ENCODE data around the gene PCDH15.

The PCDH15 gene

DNA sequence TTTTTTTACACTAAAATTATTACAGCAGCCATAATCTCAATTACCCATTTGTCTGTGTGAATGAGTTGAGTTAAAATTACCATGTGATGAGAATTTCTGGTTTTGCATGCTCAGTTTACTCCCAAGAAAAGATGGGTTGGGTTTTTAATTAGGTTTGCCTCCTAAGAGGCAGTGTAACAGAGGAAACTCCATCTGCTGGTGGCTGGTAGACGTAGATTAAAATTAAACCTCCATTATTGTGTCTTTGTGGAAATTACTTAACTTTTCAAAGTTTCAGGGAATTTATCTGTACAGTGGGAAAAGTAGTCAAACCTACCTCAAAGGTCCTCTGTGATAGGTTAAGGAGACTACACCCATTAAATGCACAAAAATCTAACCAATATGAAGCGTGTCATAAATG, 954.2 kb downstream of the PCDH15 start:
- ATAC-seq (no peak), DNase-seq (no peak)

DNA sequence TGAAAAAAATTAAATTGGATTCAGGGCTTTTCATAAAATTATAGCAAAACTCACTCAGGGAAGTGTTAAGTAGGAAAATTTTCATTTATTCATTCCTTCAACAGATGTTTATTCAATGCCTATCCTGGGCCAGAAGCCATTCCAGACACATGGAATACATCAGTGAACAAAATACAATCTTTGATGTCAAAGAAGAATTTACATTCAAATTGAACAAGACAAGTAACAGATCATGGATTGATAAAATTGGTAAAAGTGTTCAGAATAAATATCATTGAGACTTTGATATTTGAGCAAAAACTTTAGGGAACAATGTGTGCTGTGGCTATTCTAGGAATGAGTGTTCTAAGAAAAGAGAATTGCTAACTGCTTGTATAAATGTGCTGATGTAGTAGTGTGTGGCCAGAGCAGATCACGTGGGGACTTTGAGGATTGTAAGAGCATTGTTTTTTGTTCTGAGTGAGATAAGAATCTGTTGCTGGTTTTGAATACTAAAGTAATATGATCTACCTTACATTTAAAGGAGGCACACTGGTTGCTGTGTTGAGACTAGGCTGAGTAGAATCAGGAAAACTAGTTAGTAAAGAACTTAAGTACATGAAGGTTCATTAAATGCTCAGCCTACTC, 957.2 kb downstream of the PCDH15 start:
- DNase-seq (no peak), ATAC-seq (no peak)

- ATAC-seq: no peak
- DNase-seq: no peak
Measured at GRCh38 chr10:53841483-53842145, 959.4 kb downstream of the PCDH15 start.

- DNase-seq (no peak), ATAC-seq (no peak)
Measured at GRCh38 chr10:53840653-53841052, 960.4 kb downstream of the PCDH15 start.

DNA sequence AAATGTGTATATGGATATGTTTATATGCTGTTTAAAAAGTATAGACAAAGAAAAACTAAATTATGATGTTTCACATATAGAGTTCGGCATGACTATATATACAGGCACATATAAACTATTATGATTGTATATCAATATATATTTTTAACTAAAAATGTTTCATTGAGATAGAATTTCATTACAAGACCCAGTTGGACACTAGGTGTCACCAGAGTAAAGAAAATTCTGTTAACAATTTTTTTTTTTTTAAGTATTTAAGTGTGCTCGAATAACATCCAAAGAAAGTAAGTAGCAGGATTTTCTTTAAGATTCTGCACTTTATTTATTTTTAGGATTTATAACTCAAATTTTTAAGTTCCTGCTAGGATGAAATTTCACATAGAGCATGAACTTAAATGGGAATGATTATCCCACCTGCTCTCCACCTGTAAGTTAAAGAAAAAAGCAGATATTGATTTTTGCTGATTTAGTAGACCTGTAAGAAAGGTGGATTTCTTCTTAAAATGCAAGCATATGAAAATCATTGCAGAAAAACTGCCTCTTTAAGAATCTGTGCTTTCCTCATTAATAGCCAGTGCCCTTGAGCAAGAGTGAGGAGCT, 961.5 kb downstream of the PCDH15 start:
- ATAC-seq: no peak
- DNase-seq: no peak

GRCh38 chr10:53836638-53837037, 964.4 kb downstream of the PCDH15 start:
- ATAC-seq (no peak), DNase-seq (no peak)

DNA sequence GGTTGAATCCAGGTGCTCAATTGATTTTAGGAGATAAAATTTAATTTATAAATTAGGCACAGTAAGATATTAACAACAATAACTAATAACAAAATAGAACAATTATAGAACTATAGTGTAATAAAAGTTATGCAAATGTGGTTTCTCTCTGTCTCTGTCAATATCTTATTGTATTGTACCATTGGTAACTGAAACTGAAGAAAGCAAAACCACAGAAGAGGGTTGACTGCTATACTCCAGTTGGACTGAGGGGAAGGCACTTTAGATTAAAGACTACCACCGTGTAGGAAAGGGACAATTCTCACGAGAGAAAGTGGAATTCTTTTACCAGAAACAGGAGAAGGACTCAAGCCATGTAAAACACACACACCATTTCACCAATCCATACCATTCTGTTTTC, 967.1 kb downstream of the PCDH15 start:
- ATAC-seq: no peak

GRCh38 chr10:53827261-53827660, 973.8 kb downstream of the PCDH15 start:
- DNase-seq: no peak
- no peak for ATAC-seq

More for the DNA sequence above, 967.1 kb downstream of the PCDH15 start:
- DNase-seq: no peak

- ATAC-seq (no peak), DNase-seq (no peak)
Measured at GRCh38 chr10:53808677-53809372, 992.2 kb downstream of the PCDH15 start.

GRCh38 chr10:53786236-53786900, 1014.7 kb downstream of the PCDH15 start:
- DNase-seq: no peak
- ATAC-seq: no peak

- DNase-seq: no peak
- ATAC-seq: no peak
Measured at GRCh38 chr10:53771701-53772100, 1029.3 kb downstream of the PCDH15 start.

- DNase-seq: no peak
- no peak for ATAC-seq
Measured at GRCh38 chr10:53770903-53771302, 1030.1 kb downstream of the PCDH15 start.

DNA sequence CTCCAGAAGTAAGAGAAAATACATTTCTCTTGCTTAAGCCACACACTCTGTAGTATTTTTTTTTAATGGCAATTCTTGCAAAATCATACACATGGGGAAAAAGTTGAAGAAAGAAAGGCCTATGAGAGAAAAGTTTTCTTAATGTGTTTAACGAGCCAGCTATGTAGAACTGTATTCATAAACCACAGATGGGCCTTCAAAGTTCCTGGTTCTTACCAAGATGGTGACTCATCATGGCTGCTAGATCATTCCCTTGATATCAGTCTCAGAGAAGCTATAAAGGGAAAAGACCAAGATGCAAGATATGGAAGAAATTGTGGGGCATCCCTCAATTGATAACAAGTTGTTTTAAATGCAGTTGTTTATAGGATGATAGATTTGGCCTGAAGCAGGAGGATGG, 1035.7 kb downstream of the PCDH15 start:
- no peak for ATAC-seq
- no peak for DNase-seq

GRCh38 chr10:53754596-53755250, 1046.3 kb downstream of the PCDH15 start:
- no peak for ATAC-seq
- DNase-seq: no peak

Measured in stimulated activated naive CD8-positive, alpha-beta T cell treated with anti-CD3 and anti-CD28 coated beads, Interleukin-15, Interleukin-2, amounts not matched to agents 100 U/mL and 50 U/mL, for 24 hours (primary cell).